Prostate gland (tissue), 2 donors: ENCODE measurements around the gene WDFY4. TPM values are rescaled to one million over a fixed set of nuclear protein-coding genes. Genes with fewer than 3 reads are reported as not detected.

Experiments used
- DNase-seq: peaks from one replicate; pipeline ENCODE4 v3.0.0-alpha.2; 2019; ENCODE audit warnings: low spot score
- H3K27ac ChIP-seq, 2 donors: fragments of 200-600 bp; sonication (generic); 2 replicates each; pipeline ENCODE4 v1.5.1; 2017 to 2019
- H3K27me3 ChIP-seq: fragments of 200-600 bp; sonication (generic); replicated peaks from 2 replicates; pipeline ENCODE4 v1.5.1; 2019; ENCODE audit not compliant: insufficient read depth
- H3K36me3 ChIP-seq, 2 donors: fragments of 200-600 bp; sonication (generic); 1 replicate in 1 of 2; 2 replicates in 1 of 2; pipeline versions ENCODE4 v1.5.1 to v1.8.1; 2017 to 2019
- H3K4me1 ChIP-seq: fragments of 200-600 bp; sonication (generic); replicated peaks from 2 replicates; pipeline ENCODE4 v1.5.1; 2019
- H3K4me3 ChIP-seq, 2 donors: fragments of 200-600 bp; sonication (generic); 2 replicates each; pipeline ENCODE4 v1.5.1; 2017 to 2019
- H3K9me3 ChIP-seq: fragments of 200-600 bp; sonication (generic); 2 replicates; pipeline ENCODE4 v1.5.1; 2017
- POLR2A ChIP-seq: fragments of 450-650 bp; IDR thresholded peaks from one replicate; pipeline ENCODE4 v1.6.1; 2016; ENCODE audit warnings: antibody characterized with exemption, mild to moderate bottlenecking
- POLR2AphosphoS5 ChIP-seq: sonication (generic); formaldehyde crosslinking; IDR thresholded peaks from one replicate; pipeline ENCODE4 v1.6.1; 2017; ENCODE audit warnings: antibody characterized with exemption
- WGBS: methylation state at CpG from one replicate; pipeline ENCODE4 v1.1.5; 2018; 5-methylcytosine and 5-hydroxymethylcytosine counted together
- intact Hi-C: fragments of 100-400 bp; cut with DNase I; formaldehyde crosslinking; loops from one replicate; pipeline ENCODE4 v1.14.2; 2022
- total RNA-seq, 2 donors: library from RNA; depleted of rRNA; stranded (reverse); fragments of >200 nt; gene quantifications; one replicate each; pipeline ENCODE4 v1.1.0, GENCODE V29; 2016
- TF ChIP-seq, protein P1 (sequence below), 4 experiments: fragments of 200-600 bp in 2 of 4; fragments of 450-650 bp in 2 of 4; sonication (generic) in 2 of 4; IDR thresholded peaks; 1 replicate in 3 of 4; 2 replicates in 1 of 4; pipeline ENCODE4 v1.5.1; 2016 to 2019; ENCODE audit warnings: antibody characterized with exemption in 4 of 4, mild to moderate bottlenecking in 2 of 4, moderate library complexity in 2 of 4

Gene WDFY4
- total RNA-seq, 2 donors from 2014 or later, result 0.59 to 5.7 TPM

DNA sequence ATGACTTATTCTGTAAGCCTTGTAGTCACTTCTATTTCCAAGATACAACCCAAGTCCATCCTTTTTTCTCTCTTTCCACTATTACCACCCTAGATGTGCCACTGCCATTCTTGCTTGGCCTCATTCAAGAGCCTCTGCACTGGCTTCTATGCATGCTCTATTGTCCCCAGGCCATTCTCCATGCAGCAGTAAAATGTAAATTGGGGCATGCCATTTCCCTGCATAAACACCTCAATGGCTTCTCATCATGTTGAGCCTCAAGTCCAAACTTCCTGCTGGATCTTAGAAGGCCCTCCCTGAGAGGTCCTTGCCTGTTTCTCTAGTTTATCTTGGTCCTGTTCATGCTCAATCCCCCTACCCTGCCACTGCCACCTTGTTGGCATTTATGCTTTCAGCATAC is 23.2 kb upstream of the WDFY4 start:
- Histone ChIP-seq H3K4me1 (no peaks in the 10 kb centered on the region), H3K27ac (no peak overlapping the region), H3K27me3 (no peaks in the 10 kb centered on the region), H3K9me3 (no peaks in the 10 kb centered on the region), H3K4me3 (no peak overlapping the region), H3K36me3 (no peaks in the 10 kb centered on the region)
- no peak for DNase-seq
- intact Hi-C loops, result loop anchor here (10.0 kb wide), 1 partner anchor 503 kb away; no protein-coding TSS in a partner anchor
- TF ChIP-seq POLR2A (no peak), POLR2AphosphoS5 (no peak)
- TF ChIP-seq, protein P1, sequence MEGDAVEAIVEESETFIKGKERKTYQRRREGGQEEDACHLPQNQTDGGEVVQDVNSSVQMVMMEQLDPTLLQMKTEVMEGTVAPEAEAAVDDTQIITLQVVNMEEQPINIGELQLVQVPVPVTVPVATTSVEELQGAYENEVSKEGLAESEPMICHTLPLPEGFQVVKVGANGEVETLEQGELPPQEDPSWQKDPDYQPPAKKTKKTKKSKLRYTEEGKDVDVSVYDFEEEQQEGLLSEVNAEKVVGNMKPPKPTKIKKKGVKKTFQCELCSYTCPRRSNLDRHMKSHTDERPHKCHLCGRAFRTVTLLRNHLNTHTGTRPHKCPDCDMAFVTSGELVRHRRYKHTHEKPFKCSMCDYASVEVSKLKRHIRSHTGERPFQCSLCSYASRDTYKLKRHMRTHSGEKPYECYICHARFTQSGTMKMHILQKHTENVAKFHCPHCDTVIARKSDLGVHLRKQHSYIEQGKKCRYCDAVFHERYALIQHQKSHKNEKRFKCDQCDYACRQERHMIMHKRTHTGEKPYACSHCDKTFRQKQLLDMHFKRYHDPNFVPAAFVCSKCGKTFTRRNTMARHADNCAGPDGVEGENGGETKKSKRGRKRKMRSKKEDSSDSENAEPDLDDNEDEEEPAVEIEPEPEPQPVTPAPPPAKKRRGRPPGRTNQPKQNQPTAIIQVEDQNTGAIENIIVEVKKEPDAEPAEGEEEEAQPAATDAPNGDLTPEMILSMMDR (IDR thresholded peaks at IDR 0.05), result no peak

DNA sequence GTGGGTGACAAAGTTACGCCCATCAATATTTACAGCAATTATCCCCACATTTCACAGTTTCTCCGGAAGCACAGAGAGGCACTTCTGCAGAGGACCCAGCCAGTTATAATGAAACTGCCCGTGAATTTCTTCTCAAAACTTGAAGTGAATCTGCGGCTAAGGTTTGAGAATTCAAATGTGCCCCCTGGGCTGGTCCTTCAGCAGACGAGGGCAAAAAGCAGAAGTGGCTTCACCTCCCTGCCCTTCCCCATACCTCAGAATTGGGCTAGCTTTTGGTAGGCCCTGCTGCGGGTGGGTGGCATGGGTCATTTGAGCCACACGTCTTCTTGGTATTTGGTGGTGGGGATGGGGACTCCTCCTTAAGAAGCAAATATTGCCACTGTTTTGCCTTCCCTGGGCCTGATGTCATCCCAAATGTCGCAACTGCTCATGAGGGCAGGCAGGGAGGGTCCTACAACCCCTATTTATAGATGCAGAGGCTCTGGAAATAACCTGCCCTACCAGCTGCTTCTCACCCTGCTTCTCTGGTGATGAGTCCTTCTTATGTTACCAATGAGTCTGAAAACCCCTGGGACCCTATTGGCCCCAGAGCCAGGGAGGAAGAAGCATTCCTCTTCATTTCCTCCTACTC is 16.6 kb upstream of the WDFY4 start:
- H3K4me3 ChIP-seq, result no peak overlapping the region
- H3K36me3 ChIP-seq, result no peaks in the 10 kb centered on the region
- no peaks in the 10 kb centered on the region for H3K9me3 ChIP-seq
- WGBS, result 83% methylated on average over 8 of the region's 8 CpGs
- intact Hi-C loops, result loop anchor here (10.0 kb wide), 1 partner anchor 497 kb away; no protein-coding TSS in a partner anchor
- no peak for DNase-seq
- no peak for TF ChIP-seq POLR2AphosphoS5
- TF ChIP-seq POLR2A, result no peak
- TF ChIP-seq, protein P1 (IDR thresholded peaks at IDR 0.05), result no peak
- H3K27me3 ChIP-seq, result no peaks in the 10 kb centered on the region
- no peaks in the 10 kb centered on the region for H3K4me1 ChIP-seq
- H3K27ac ChIP-seq, result no peak overlapping the region

DNA sequence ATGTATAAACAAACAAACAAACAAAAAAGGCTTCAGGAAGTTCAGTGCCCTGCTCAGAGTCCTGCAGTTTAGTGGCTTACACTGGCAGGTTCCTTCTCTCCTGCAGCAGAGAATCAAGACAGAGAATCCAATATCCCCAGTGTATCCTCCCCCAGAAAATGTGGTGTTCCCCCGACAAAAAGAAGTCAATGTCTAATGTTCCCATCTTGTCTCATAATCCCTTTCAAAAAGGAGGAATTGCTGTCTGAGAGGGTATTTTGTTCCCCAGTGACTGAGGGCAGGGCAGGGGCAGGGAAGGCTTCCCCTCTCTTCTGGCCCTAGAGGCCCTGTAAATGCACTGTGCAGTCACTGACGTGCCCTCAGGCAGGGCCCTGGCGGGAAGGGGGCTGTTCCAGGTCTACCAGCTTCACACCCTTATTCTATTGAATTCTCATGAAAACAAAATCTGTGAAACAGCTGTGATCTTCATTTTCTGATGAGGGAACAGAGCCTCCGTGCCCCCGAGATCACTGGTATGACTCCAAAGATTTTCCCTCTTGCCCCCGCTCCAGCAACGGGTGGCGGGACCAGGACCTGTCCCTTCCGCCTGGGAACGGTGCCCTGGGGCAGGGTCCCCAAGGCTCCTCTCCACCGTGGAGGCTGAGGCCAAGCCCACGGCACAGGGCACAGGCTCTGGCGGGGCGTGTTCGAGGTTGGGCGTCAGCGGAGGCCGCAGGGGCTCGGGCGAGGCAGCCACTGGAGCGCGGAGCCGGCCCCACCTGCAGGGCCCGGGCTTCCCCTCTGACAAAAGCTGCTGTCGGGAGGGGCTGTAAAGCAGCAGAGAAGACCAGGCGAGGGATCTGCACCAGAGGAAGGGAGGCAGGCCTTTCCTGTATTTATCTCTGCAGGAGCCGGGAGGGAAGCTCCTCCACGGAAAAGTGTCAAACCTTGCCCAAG is 13.4 kb upstream of the WDFY4 start:
- no peak for DNase-seq
- H3K27ac ChIP-seq, result no peak overlapping the region

DNA sequence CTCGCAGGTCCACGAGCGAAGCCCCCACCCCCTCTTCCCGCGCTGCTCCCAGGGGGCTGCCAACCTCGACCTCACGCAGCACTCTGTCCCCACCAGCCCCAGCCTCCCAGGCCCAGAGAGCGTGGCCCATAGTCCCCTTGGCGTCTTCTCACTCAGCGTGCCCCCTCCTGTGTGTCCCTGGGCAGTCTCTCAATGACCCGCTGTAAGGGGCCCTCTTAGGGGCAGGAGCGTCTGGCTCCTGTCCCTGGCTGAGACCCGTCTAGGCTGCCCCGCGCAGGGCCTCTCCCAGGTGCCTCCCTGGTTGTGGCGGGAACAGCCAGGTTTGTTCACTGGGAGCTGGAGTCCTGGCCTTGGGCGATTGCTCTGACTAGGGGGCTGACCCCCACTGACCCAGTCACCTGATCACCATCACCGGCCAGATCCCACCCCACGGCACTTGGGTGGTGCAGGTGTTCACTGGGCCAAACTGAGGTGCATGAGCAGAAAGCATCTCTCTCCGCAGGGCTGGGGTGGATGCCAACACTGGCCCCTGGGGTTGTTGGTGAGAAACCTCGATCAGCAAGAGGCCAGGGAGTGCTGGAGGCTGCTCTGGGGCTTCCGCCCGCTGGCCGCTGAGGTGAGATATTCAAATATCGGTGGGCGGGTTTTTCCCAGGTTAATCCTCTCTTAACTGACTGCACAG is 12.6 kb upstream of the WDFY4 start:
- DNase-seq, result no peak
- no peaks in the 10 kb centered on the region for H3K27me3 ChIP-seq
- H3K36me3 ChIP-seq, result no peaks in the 10 kb centered on the region
- intact Hi-C loops, result no loop called here
- WGBS, result 71% methylated on average over 26 of the region's 26 CpGs
- no peak overlapping the region for H3K4me3 ChIP-seq
- no peaks in the 10 kb centered on the region for H3K9me3 ChIP-seq
- no peak for TF ChIP-seq POLR2AphosphoS5
- H3K27ac ChIP-seq, result no peak overlapping the region
- H3K4me1 ChIP-seq, result no peaks in the 10 kb centered on the region

More for the DNA sequence above, 13.4 kb upstream of the WDFY4 start:
- Histone ChIP-seq H3K4me1 (no peaks in the 10 kb centered on the region), H3K4me3 (no peak overlapping the region), H3K27me3 (no peaks in the 10 kb centered on the region), H3K36me3 (no peaks in the 10 kb centered on the region), H3K9me3 (no peaks in the 10 kb centered on the region)
- WGBS, result 67% methylated on average over 28 of the region's 28 CpGs
- TF ChIP-seq POLR2AphosphoS5, result no peak
- TF ChIP-seq, protein P1 (IDR thresholded peaks at IDR 0.05), result no peak
- intact Hi-C loops, result no loop called here

DNA sequence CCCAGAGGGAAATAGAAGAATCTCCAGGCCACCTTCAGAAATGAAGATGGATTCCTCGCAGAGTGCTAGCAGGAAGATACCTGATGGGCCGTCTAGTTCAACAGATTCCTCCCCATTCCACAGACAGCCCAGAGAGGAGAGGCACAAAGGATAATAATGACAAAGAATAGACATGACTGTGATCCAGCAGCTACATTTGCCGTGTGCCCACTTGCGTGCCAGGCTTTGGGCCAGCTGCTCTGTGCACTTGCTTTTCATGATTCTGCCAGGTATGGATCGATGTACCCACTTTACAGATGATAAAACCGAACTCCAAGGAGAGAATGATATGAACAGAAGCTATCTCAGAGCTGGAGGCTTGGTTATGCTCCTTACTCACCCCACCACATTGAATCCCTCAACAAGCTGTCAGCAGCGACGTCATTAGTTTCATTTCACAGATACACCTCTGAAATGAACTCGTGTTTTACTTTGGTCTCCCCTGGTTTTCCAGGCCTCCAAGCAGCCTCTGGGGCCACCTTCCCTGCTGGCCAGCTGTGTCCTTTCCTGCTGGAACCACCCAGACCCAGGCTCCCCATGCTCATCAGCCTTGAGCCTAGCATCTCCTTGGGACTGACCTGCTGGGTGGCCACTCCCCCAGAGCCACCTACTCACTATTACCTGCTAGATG is 11.9 kb upstream of the WDFY4 start:
- Histone ChIP-seq H3K9me3 (no peaks in the 10 kb centered on the region), H3K27ac (no peak overlapping the region), H3K4me3 (no peak overlapping the region), H3K36me3 (no peaks in the 10 kb centered on the region), H3K27me3 (no peaks in the 10 kb centered on the region), H3K4me1 (no peaks in the 10 kb centered on the region)
- DNase-seq, result no peak
- no peak for TF ChIP-seq POLR2AphosphoS5
- TF ChIP-seq, protein P1 (IDR thresholded peaks at IDR 0.05), result no peak
- no peak for TF ChIP-seq POLR2A
- 90% methylated on average over 9 of the region's 9 CpGs for WGBS
- intact Hi-C loops, result no loop called here
